Suprapubic skin (tissue), 4 donors: Measurements from ENCODE around the gene PAM16.

ENCODE experiments used
- EP300 ChIP-seq: sonication (generic); formaldehyde crosslinking; IDR thresholded peaks from one replicate; pipeline ENCODE4 v1.6.1; 2017; ENCODE audit warnings: antibody characterized with exemption
- POLR2A ChIP-seq, 2 donors: fragments of 450-650 bp; IDR thresholded peaks; one replicate each; pipeline ENCODE4 v1.6.1; 2017; ENCODE audit warnings: antibody characterized with exemption in 2 of 2, mild to moderate bottlenecking in 2 of 2, moderate library complexity in 2 of 2
- POLR2AphosphoS5 ChIP-seq, 3 donors: sonication (generic); formaldehyde crosslinking; IDR thresholded peaks; one replicate each; pipeline ENCODE4 v1.6.1; 2017; ENCODE audit warnings: antibody characterized with exemption in 3 of 3
- TF ChIP-seq, protein P1 (sequence below), 2 donors: fragments of 200-600 bp in 1 of 2; fragments of 450-650 bp in 1 of 2; sonication (generic) in 1 of 2; IDR thresholded peaks; one replicate each; pipeline ENCODE4 v1.5.1; 2016 to 2019; ENCODE audit warnings: antibody characterized with exemption in 2 of 2, mild to moderate bottlenecking in 1 of 2, moderate library complexity in 1 of 2

DNA sequence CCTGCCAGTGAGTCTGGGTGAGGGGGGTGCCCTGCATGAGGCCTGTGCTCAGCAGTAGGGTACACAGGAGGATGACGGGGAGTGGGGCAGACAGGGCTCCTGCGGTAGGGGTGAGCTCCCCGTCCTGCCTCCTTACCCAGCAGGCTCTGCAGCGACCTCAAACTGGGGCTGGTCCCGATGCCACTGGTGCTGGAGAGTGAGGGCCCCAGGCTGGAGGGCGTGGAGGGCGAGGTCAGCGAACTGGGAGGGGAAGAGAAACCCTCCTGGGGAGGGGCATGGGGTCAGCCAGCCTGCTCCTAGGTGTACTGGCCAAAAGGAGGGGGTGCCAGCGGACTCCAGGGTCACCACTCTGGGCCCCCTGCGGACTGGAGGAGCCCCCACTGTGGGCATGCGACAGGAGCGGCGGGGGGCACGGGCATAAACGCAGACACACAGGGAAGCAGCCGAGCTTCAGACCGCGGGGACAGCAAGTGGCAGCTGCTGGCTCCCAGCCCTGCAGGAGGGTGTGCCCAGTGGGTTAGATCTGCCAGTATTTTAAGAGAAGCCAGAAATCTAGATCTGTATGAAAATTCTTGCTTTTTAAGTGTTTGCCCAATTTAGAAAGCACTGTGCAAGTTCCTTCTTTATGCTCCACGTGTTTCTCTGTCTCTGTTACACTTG, 11.5 kb upstream of the PAM16 start:
- TF ChIP-seq POLR2A (IDR thresholded peaks at IDR 0.05) = no peak
- TF ChIP-seq, protein P1, sequence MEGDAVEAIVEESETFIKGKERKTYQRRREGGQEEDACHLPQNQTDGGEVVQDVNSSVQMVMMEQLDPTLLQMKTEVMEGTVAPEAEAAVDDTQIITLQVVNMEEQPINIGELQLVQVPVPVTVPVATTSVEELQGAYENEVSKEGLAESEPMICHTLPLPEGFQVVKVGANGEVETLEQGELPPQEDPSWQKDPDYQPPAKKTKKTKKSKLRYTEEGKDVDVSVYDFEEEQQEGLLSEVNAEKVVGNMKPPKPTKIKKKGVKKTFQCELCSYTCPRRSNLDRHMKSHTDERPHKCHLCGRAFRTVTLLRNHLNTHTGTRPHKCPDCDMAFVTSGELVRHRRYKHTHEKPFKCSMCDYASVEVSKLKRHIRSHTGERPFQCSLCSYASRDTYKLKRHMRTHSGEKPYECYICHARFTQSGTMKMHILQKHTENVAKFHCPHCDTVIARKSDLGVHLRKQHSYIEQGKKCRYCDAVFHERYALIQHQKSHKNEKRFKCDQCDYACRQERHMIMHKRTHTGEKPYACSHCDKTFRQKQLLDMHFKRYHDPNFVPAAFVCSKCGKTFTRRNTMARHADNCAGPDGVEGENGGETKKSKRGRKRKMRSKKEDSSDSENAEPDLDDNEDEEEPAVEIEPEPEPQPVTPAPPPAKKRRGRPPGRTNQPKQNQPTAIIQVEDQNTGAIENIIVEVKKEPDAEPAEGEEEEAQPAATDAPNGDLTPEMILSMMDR (IDR thresholded peaks at IDR 0.05) = no peak
- TF ChIP-seq EP300 = no peak
- no peak for TF ChIP-seq POLR2AphosphoS5 (IDR thresholded peaks at IDR 0.05)
